Loucy (cell line): ENCODE measurements around the gene C4BPB.

Source experiments
- CTCF ChIP-seq: fragments of 200-600 bp; sonication (generic); conservative IDR thresholded peaks from 2 replicates; pipeline ENCODE4 v1.5.1; 2014; ENCODE audit warnings: mild to moderate bottlenecking, antibody characterized with exemption, low read length
- EZH2phosphoT487 ChIP-seq: fragments of 200-600 bp; IDR thresholded peaks from 2 replicates; pipeline ENCODE4 v1.6.1; 2018; ENCODE audit warnings: antibody characterized with exemption, mild to moderate bottlenecking, moderate library complexity, borderline replicate concordance

GRCh38 chr1:207139616-207140015 is 51.0 kb downstream of the C4BPB start:
- TF ChIP-seq CTCF (no peak), EZH2phosphoT487 (no peak)
